ENCODE measurements around the gene CHI3L2. TPM values are rescaled to one million over a fixed set of nuclear protein-coding genes. Genes with fewer than 3 reads are reported as not detected.

The CHI3L2 gene
- total RNA-seq, 1 donor from 2014 or later, result not detected

GRCh38 chr1:111184663-111185062 lies 42.9 kb upstream of the CHI3L2 start:
- TF ChIP-seq CTCF (IDR thresholded peaks at IDR 0.05), result no peak
- peaks cover 42% of the 10 kb centered on the region for H3K36me3 Mint-ChIP-seq (ENCODE audit: unreplicated experiment)
- no peak overlapping the region for H3K27ac Mint-ChIP-seq (ENCODE audit: unreplicated experiment)
- DNase-seq (ENCODE audit: extremely low spot score, unreplicated experiment), result no peak
- H3K9me3 Mint-ChIP-seq (ENCODE audit: unreplicated experiment), result no peaks in the 10 kb centered on the region
- no peak overlapping the region for H3K4me3 Mint-ChIP-seq (ENCODE audit: unreplicated experiment)
- H3K4me1 Mint-ChIP-seq (ENCODE audit: unreplicated experiment), result no peaks in the 10 kb centered on the region
- no peaks in the 10 kb centered on the region for H3K27me3 Mint-ChIP-seq (ENCODE audit: unreplicated experiment)

GRCh38 chr1:111190931-111191451 lies 36.5 kb upstream of the CHI3L2 start:
- Mint-ChIP-seq H3K27ac (ENCODE audit: unreplicated experiment) (no peak overlapping the region), H3K27me3 (ENCODE audit: unreplicated experiment) (no peaks in the 10 kb centered on the region), H3K9me3 (ENCODE audit: unreplicated experiment) (no peaks in the 10 kb centered on the region), H3K4me1 (ENCODE audit: unreplicated experiment) (peaks cover 27% of the 10 kb centered on the region), H3K36me3 (ENCODE audit: unreplicated experiment) (peaks cover 21% of the 10 kb centered on the region), H3K4me3 (ENCODE audit: unreplicated experiment) (no peak overlapping the region)
- TF ChIP-seq CTCF (IDR thresholded peaks at IDR 0.05), result no peak
- no peak for DNase-seq (ENCODE audit: extremely low spot score, unreplicated experiment)

GRCh38 chr1:111191496-111191895 lies 36.0 kb upstream of the CHI3L2 start:
- Mint-ChIP-seq H3K27ac (ENCODE audit: unreplicated experiment) (no peak overlapping the region), H3K4me3 (ENCODE audit: unreplicated experiment) (no peak overlapping the region), H3K4me1 (ENCODE audit: unreplicated experiment) (peaks cover 27% of the 10 kb centered on the region), H3K9me3 (ENCODE audit: unreplicated experiment) (no peaks in the 10 kb centered on the region), H3K27me3 (ENCODE audit: unreplicated experiment) (peaks cover 1% of the 10 kb centered on the region), H3K36me3 (ENCODE audit: unreplicated experiment) (peaks cover 18% of the 10 kb centered on the region)
- no peak for TF ChIP-seq CTCF (IDR thresholded peaks at IDR 0.05)
- DNase-seq (ENCODE audit: extremely low spot score, unreplicated experiment), result no peak

GRCh38 chr1:111192074-111192473 lies 35.4 kb upstream of the CHI3L2 start:
- H3K36me3 Mint-ChIP-seq (ENCODE audit: unreplicated experiment), result peaks cover 12% of the 10 kb centered on the region
- H3K27ac Mint-ChIP-seq (ENCODE audit: unreplicated experiment), result no peak overlapping the region
- H3K9me3 Mint-ChIP-seq (ENCODE audit: unreplicated experiment), result no peaks in the 10 kb centered on the region
- H3K27me3 Mint-ChIP-seq (ENCODE audit: unreplicated experiment), result peaks cover 2% of the 10 kb centered on the region
- DNase-seq (ENCODE audit: extremely low spot score, unreplicated experiment), result no peak
- no peak for TF ChIP-seq CTCF (IDR thresholded peaks at IDR 0.05)
- H3K4me1 Mint-ChIP-seq (ENCODE audit: unreplicated experiment), result peaks cover 27% of the 10 kb centered on the region
- no peak overlapping the region for H3K4me3 Mint-ChIP-seq (ENCODE audit: unreplicated experiment)

GRCh38 chr1:111192658-111193519 lies 34.6 kb upstream of the CHI3L2 start:
- H3K4me3 Mint-ChIP-seq (ENCODE audit: unreplicated experiment), result no peak overlapping the region
- peaks cover 7% of the 10 kb centered on the region for H3K36me3 Mint-ChIP-seq (ENCODE audit: unreplicated experiment)
- H3K27me3 Mint-ChIP-seq (ENCODE audit: unreplicated experiment), result peaks cover 2% of the 10 kb centered on the region
- TF ChIP-seq CTCF (IDR thresholded peaks at IDR 0.05), result no peak
- no peak overlapping the region for H3K27ac Mint-ChIP-seq (ENCODE audit: unreplicated experiment)
- H3K4me1 Mint-ChIP-seq (ENCODE audit: unreplicated experiment), result peaks cover 27% of the 10 kb centered on the region
- DNase-seq (ENCODE audit: extremely low spot score, unreplicated experiment), result no peak
- H3K9me3 Mint-ChIP-seq (ENCODE audit: unreplicated experiment), result no peaks in the 10 kb centered on the region
